NAMALWA (cell line): ENCODE results near the gene OR7G1.
"Not testable (repeated sequence)": the region's sequence is repeated elsewhere in the genome, so short reads cannot be mapped to it uniquely, and the experiment has no call there.

Experiments used
- DNase-seq: peaks from one replicate; pipeline ENCODE4 v3.0.0-alpha.2; 2015; ENCODE audit warnings: low spot score

OR7G1 gene

DNA sequence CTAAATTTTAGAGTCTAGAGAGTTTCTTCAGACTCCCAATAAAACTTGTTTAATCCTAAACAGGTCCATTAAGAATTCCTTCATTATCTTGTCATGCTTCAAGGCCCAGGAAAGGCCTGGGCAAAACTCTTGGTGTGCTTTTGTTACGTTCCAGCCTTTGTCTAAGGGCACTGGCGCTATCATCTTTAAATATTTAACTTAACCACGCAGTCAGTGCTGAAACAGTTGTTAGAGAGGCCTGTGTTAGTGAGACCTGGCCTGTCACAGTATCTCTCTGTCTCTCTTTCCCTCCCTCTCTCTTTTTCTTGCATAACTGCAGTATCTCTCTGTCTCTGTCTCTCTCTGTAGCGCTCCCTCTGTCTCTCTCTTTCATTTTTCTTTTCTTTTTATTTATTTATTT, 36.9 kb downstream of the OR7G1 start:
- DNase-seq: no peak

DNA sequence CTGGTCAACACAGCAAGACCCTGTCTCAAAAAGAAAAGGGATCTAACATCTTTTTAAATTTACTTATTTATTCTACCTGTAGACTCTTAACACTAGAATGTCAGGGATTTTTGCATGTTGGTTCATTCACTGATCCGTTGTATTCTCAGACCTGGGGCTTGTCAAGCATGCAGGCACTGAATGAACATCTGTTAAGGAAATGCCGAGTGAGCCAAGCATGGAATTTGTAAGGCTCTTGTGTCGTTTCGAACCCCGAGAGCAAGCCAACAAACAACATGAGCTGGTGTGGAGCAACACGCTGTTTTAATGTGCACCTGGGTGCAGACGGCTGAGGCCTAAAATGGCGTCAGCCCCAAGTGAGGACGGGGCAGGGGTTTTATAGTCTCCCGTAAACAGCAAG, 38.7 kb downstream of the OR7G1 start:
- DNase-seq: no peak

- no peak for DNase-seq
Measured at GRCh38 chr19:9075064-9075949, 40.3 kb downstream of the OR7G1 start.

GRCh38 chr19:9073806-9074205, 41.8 kb downstream of the OR7G1 start:
- no peak for DNase-seq

GRCh38 chr19:9071720-9072119, 43.8 kb downstream of the OR7G1 start:
- DNase-seq: not testable (repeated sequence)

GRCh38 chr19:9070066-9070465, 45.5 kb downstream of the OR7G1 start:
- DNase-seq: no peak

- DNase-seq: no peak
Measured at GRCh38 chr19:9065457-9066014, 50.0 kb downstream of the OR7G1 start.
